Smooth muscle cell (in vitro differentiated cells): Measurements from ENCODE around the gene EMP1. TPM values are rescaled to one million over a fixed set of nuclear protein-coding genes. Genes with fewer than 3 reads are reported as not detected.

Experiments used
- DNase-seq: peaks from one replicate; lab custom pipeline; 2025; ENCODE audit not compliant: unreplicated experiment; lab: John Stamatoyannopoulos, UW
- H2AFZ ChIP-seq: fragments of 200-600 bp; sonication (generic); 2 replicates; pipeline ENCODE4 v1.6.0; 2016; ENCODE audit warnings: antibody characterized with exemption, low read depth, mild to moderate bottlenecking
- H3F3A ChIP-seq: fragments of 200-600 bp; sonication (generic); 2 replicates; pipeline ENCODE4 v1.6.0; 2017; ENCODE audit warnings: antibody characterized with exemption, low read depth
- H3K27ac ChIP-seq: fragments of 200-600 bp; sonication (generic); 2 replicates; pipeline ENCODE4 v1.5.1; 2016; ENCODE audit warnings: low read depth, mild to moderate bottlenecking
- H3K27me3 ChIP-seq: fragments of 200-600 bp; sonication (generic); 2 replicates; pipeline ENCODE4 v1.6.1; 2016; ENCODE audit warnings: low read depth, mild to moderate bottlenecking
- H3K36me3 ChIP-seq: fragments of 200-600 bp; sonication (generic); 2 replicates; pipeline ENCODE4 v1.5.1; 2016; ENCODE audit warnings: low read depth
- H3K4me1 ChIP-seq: fragments of 200-600 bp; sonication (generic); 2 replicates; pipeline ENCODE4 v1.5.1; 2016; ENCODE audit warnings: low read depth
- H3K4me2 ChIP-seq: fragments of 200-600 bp; sonication (generic); 2 replicates; pipeline ENCODE4 v1.6.0; 2016; ENCODE audit warnings: mild to moderate bottlenecking
- H3K4me3 ChIP-seq: fragments of 200-600 bp; sonication (generic); 2 replicates; pipeline ENCODE4 v1.5.1; 2016; ENCODE audit warnings: mild to moderate bottlenecking
- H3K79me2 ChIP-seq: fragments of 200-600 bp; sonication (generic); 2 replicates; pipeline ENCODE4 v1.6.0; 2016; ENCODE audit warnings: low read depth, mild to moderate bottlenecking
- H3K9ac ChIP-seq: fragments of 200-600 bp; sonication (generic); 2 replicates; pipeline ENCODE4 v1.6.0; 2016; ENCODE audit warnings: low read depth
- H3K9me3 ChIP-seq: fragments of 200-600 bp; sonication (generic); replicated peaks from 2 replicates; pipeline ENCODE4 v1.5.1; 2016; ENCODE audit warnings: low read depth
- H4K20me1 ChIP-seq: fragments of 200-600 bp; sonication (generic); 2 replicates; pipeline ENCODE4 v1.6.0; 2016; ENCODE audit warnings: low read depth
- WGBS: methylation state at CpG from one replicate; pipeline ENCODE4 v1.1.7; 2016; ENCODE audit warnings: low lambda C conversion rate; 5-methylcytosine and 5-hydroxymethylcytosine counted together
- polyA plus RNA-seq: library from polyadenylated mRNA; unstranded; fragments of >200 nt; fragmentation: Nextera tagmentation; extraction: Ambion mirVana; gene quantifications from 2 replicates; pipeline ENCODE4 v1.2.1, GENCODE V29; 2016
- total RNA-seq: library from RNA; depleted of rRNA; stranded (reverse); fragments of >200 nt; gene quantifications from 2 replicates; pipeline ENCODE4 v1.2.3, GENCODE V29; 2014
- TF ChIP-seq, protein P1 (sequence below): fragments of 200-600 bp; sonication (generic); IDR thresholded peaks from 2 replicates; pipeline ENCODE4 v1.5.1; 2017; ENCODE audit warnings: borderline replicate concordance, mild to moderate bottlenecking, antibody characterized with exemption; ENCODE audit not compliant: insufficient read depth, poor library complexity, severe bottlenecking

EMP1 gene
- total and polyA plus RNA-seq, 2 experiments from 2014 or later = 13.2 to 52.0 TPM

DNA sequence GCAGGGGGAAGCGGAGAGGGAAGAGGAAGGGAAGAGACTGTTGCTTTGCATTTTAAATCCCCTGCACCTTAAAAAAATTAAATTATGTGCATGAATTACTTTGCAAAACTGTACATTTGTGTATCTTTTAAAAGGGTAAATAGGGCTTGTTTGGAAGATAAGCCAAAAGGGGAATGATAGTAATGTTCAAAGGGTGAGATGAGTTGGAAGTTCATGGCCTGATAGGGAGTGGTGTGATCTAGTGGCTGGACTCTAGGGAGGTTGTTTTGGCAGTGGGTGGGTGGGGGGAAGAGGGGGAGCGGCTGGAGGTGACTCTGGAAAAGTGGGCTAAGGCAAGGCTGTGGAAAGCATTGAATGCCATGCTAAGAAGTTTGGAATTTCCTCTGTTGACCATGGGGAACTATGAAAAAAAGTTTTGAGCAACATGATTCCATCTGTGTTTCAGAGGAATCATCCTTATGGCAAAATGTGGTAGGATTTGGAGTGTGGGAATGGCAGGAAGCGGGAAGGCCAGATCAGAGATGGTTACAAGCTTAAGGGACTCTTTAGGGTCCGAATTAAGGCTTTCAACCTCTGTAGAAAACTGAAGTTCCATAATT lies 25.5 kb upstream of the EMP1 start:
- H3K4me3 ChIP-seq = no peak overlapping the region
- peak overlapping the region; percentile 60 for H3K4me2 ChIP-seq
- no peak overlapping the region for H2AFZ ChIP-seq
- peak overlapping the region; percentile 28 for H3K9ac ChIP-seq
- WGBS = 95% methylated on average over 3 of the region's 4 CpGs
- H3K79me2 ChIP-seq = no peaks in the 10 kb centered on the region
- no peaks in the 10 kb centered on the region for H4K20me1 ChIP-seq
- TF ChIP-seq, protein P1, sequence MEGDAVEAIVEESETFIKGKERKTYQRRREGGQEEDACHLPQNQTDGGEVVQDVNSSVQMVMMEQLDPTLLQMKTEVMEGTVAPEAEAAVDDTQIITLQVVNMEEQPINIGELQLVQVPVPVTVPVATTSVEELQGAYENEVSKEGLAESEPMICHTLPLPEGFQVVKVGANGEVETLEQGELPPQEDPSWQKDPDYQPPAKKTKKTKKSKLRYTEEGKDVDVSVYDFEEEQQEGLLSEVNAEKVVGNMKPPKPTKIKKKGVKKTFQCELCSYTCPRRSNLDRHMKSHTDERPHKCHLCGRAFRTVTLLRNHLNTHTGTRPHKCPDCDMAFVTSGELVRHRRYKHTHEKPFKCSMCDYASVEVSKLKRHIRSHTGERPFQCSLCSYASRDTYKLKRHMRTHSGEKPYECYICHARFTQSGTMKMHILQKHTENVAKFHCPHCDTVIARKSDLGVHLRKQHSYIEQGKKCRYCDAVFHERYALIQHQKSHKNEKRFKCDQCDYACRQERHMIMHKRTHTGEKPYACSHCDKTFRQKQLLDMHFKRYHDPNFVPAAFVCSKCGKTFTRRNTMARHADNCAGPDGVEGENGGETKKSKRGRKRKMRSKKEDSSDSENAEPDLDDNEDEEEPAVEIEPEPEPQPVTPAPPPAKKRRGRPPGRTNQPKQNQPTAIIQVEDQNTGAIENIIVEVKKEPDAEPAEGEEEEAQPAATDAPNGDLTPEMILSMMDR = no peak
- peaks cover 41% of the 10 kb centered on the region for H3K4me1 ChIP-seq
- H3K36me3 ChIP-seq = no peaks in the 10 kb centered on the region
- no peaks in the 10 kb centered on the region for H3K9me3 ChIP-seq
- peak overlapping the region; percentile 93 for H3K27ac ChIP-seq
- peaks cover 19% of the 10 kb centered on the region for H3F3A ChIP-seq
- no peaks in the 10 kb centered on the region for H3K27me3 ChIP-seq
- DNase-seq = no peak

- WGBS = 80% methylated on average over 14 of the region's 14 CpGs
- Histone ChIP-seq H2AFZ (peak overlapping the region; percentile 2), H3K9me3 (no peaks in the 10 kb centered on the region), H3F3A (peaks cover 19% of the 10 kb centered on the region), H3K36me3 (no peaks in the 10 kb centered on the region), H3K4me3 (no peak overlapping the region), H3K79me2 (no peaks in the 10 kb centered on the region), H3K27me3 (no peaks in the 10 kb centered on the region), H3K9ac (peak overlapping the region; percentile 53), H4K20me1 (no peaks in the 10 kb centered on the region), H3K4me2 (peak overlapping the region; percentile 60), H3K4me1 (peaks cover 41% of the 10 kb centered on the region), H3K27ac (peak overlapping the region; percentile 93)
- TF ChIP-seq, protein P1 = no peak
- DNase-seq = no peak
Measured at GRCh38 chr12:13171921-13172859, 24.3 kb upstream of the EMP1 start.

GRCh38 chr12:13173012-13173932 lies 23.3 kb upstream of the EMP1 start:
- DNase-seq = no peak
- peak overlapping the region; percentile 60 for H3K4me2 ChIP-seq
- WGBS = 15% methylated on average over 12 of the region's 12 CpGs
- H3K4me3 ChIP-seq = no peak overlapping the region
- peak overlapping the region; percentile 93 for H3K27ac ChIP-seq
- H3K36me3 ChIP-seq = no peaks in the 10 kb centered on the region
- peak overlapping the region; percentile 53 for H3K9ac ChIP-seq
- H3K79me2 ChIP-seq = no peaks in the 10 kb centered on the region
- TF ChIP-seq, protein P1 = no peak
- H3K4me1 ChIP-seq = peaks cover 41% of the 10 kb centered on the region
- peak overlapping the region; percentile 2 for H2AFZ ChIP-seq
- H3F3A ChIP-seq = peaks cover 19% of the 10 kb centered on the region
- H4K20me1 ChIP-seq = no peaks in the 10 kb centered on the region
- no peaks in the 10 kb centered on the region for H3K9me3 ChIP-seq
- H3K27me3 ChIP-seq = no peaks in the 10 kb centered on the region
